Measurements from ENCODE around the gene CNST.

The CNST gene

GRCh38 chr1:246661451-246661850, 95.2 kb downstream of the CNST start:
- TF ChIP-seq, protein P1, sequence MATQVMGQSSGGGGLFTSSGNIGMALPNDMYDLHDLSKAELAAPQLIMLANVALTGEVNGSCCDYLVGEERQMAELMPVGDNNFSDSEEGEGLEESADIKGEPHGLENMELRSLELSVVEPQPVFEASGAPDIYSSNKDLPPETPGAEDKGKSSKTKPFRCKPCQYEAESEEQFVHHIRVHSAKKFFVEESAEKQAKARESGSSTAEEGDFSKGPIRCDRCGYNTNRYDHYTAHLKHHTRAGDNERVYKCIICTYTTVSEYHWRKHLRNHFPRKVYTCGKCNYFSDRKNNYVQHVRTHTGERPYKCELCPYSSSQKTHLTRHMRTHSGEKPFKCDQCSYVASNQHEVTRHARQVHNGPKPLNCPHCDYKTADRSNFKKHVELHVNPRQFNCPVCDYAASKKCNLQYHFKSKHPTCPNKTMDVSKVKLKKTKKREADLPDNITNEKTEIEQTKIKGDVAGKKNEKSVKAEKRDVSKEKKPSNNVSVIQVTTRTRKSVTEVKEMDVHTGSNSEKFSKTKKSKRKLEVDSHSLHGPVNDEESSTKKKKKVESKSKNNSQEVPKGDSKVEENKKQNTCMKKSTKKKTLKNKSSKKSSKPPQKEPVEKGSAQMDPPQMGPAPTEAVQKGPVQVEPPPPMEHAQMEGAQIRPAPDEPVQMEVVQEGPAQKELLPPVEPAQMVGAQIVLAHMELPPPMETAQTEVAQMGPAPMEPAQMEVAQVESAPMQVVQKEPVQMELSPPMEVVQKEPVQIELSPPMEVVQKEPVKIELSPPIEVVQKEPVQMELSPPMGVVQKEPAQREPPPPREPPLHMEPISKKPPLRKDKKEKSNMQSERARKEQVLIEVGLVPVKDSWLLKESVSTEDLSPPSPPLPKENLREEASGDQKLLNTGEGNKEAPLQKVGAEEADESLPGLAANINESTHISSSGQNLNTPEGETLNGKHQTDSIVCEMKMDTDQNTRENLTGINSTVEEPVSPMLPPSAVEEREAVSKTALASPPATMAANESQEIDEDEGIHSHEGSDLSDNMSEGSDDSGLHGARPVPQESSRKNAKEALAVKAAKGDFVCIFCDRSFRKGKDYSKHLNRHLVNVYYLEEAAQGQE (IDR thresholded peaks at IDR 0.05; ENCODE audit: low read depth): no peak
- TF ChIP-seq CREB1 (IDR thresholded peaks at IDR 0.05; ENCODE audit: low read depth) (no peak), MAX (IDR thresholded peaks at IDR 0.05) (no peak), FOXM1 (IDR thresholded peaks at IDR 0.05; ENCODE audit: borderline replicate concordance, low read depth) (no peak), EGR1 (IDR thresholded peaks at IDR 0.05) (no peak), USF1 (IDR thresholded peaks at IDR 0.05) (no peak), EP300 (IDR thresholded peaks at IDR 0.05; ENCODE audit: borderline replicate concordance) (no peak), RAD21 (IDR thresholded peaks at IDR 0.05; ENCODE audit: low read depth) (no peak), NFIC (IDR thresholded peaks at IDR 0.05) (no peak), YY1 (IDR thresholded peaks at IDR 0.05; ENCODE audit: low read depth) (no peak), ZBTB7A (IDR thresholded peaks at IDR 0.05; ENCODE audit: low read depth) (no peak), TEAD4 (IDR thresholded peaks at IDR 0.05) (no peak)

DNA sequence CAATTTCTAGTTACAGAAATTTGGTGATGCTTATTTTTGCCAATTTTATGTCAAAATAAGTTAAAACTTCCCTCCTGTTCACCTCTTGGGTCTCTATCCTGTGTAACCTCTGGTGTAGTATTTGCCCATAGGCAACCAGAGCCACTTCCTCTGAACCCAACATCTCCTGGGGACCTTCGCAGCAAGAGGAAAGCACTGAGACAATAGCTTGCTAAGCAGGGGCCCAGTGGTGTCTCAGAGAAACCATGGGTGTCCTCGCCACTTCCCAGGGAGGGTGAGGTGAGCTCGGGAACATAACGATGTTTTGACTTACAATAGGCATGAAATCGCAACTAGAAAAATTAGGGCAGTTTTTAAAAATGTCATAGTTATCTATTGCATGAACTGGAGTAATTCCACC, 101.5 kb downstream of the CNST start:
- TF ChIP-seq EP300 (IDR thresholded peaks at IDR 0.05; ENCODE audit: borderline replicate concordance) (no peak), NFIC (IDR thresholded peaks at IDR 0.05) (no peak), YY1 (IDR thresholded peaks at IDR 0.05; ENCODE audit: low read depth) (no peak), USF1 (IDR thresholded peaks at IDR 0.05) (no peak), EGR1 (IDR thresholded peaks at IDR 0.05) (no peak), ZBTB7A (IDR thresholded peaks at IDR 0.05; ENCODE audit: low read depth) (no peak), RAD21 (IDR thresholded peaks at IDR 0.05; ENCODE audit: low read depth) (no peak), TEAD4 (IDR thresholded peaks at IDR 0.05) (no peak), CEBPB (IDR thresholded peaks at IDR 0.05) (no peak)

DNA sequence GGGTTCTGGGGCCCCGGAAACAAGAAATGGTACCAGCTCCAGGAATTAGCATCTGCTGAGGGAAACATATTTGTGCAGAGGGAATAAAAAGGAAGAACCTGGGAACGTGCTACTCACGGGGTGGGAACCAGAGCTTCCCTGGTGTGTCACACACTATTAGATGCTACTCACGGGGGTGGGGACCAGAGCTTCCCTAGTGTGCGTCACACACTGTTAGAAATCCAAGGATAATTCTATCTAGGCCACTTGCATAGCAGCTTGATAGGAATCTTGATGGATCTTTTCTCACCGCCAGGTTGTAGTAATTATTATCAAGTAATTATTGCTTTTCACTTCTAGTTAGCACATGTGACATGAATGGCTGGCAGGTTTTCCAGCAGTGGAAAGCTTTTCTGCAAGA, 103.4 kb downstream of the CNST start:
- no peak for TF ChIP-seq NFIC (IDR thresholded peaks at IDR 0.05)
- TF ChIP-seq TAF1 (IDR thresholded peaks at IDR 0.05; ENCODE audit: low read depth): no peak
- TF ChIP-seq TEAD4 (IDR thresholded peaks at IDR 0.05): no peak
- TF ChIP-seq FOXM1 (IDR thresholded peaks at IDR 0.05; ENCODE audit: borderline replicate concordance, low read depth): no peak
- no peak for TF ChIP-seq CEBPB (IDR thresholded peaks at IDR 0.05)
- no peak for TF ChIP-seq YY1 (IDR thresholded peaks at IDR 0.05; ENCODE audit: low read depth)
- no peak for TF ChIP-seq EGR1 (IDR thresholded peaks at IDR 0.05)
- no peak for TF ChIP-seq EP300 (IDR thresholded peaks at IDR 0.05; ENCODE audit: borderline replicate concordance)
- TF ChIP-seq ZBTB7A (IDR thresholded peaks at IDR 0.05; ENCODE audit: low read depth): no peak
- no peak for TF ChIP-seq TCF12 (IDR thresholded peaks at IDR 0.05; ENCODE audit: low read depth)

- TF ChIP-seq FOXM1 (IDR thresholded peaks at IDR 0.05; ENCODE audit: borderline replicate concordance, low read depth): no peak
- TF ChIP-seq YY1 (IDR thresholded peaks at IDR 0.05; ENCODE audit: low read depth): no peak
- TF ChIP-seq EGR1 (IDR thresholded peaks at IDR 0.05): no peak
- TF ChIP-seq RAD21 (IDR thresholded peaks at IDR 0.05; ENCODE audit: low read depth): no peak
- no peak for TF ChIP-seq CREB1 (IDR thresholded peaks at IDR 0.05; ENCODE audit: low read depth)
- TF ChIP-seq TAF1 (IDR thresholded peaks at IDR 0.05; ENCODE audit: low read depth): no peak
- TF ChIP-seq TCF12 (IDR thresholded peaks at IDR 0.05; ENCODE audit: low read depth): no peak
- no peak for TF ChIP-seq USF1 (IDR thresholded peaks at IDR 0.05)
- no peak for TF ChIP-seq NFIC (IDR thresholded peaks at IDR 0.05)
These were observed 107.8 kb downstream of the CNST start for GRCh38 chr1:246674049-246674448.

GRCh38 chr1:246677842-246678241, 111.6 kb downstream of the CNST start:
- TF ChIP-seq FOXM1 (IDR thresholded peaks at IDR 0.05; ENCODE audit: borderline replicate concordance, low read depth): no peak
- no peak for TF ChIP-seq EGR1 (IDR thresholded peaks at IDR 0.05)
- TF ChIP-seq NFIC (IDR thresholded peaks at IDR 0.05): no peak
- TF ChIP-seq CEBPB (IDR thresholded peaks at IDR 0.05): no peak
- TF ChIP-seq CREB1 (IDR thresholded peaks at IDR 0.05; ENCODE audit: low read depth): no peak
- no peak for TF ChIP-seq TEAD4 (IDR thresholded peaks at IDR 0.05)
- no peak for TF ChIP-seq EP300 (IDR thresholded peaks at IDR 0.05; ENCODE audit: borderline replicate concordance)
- TF ChIP-seq USF1 (IDR thresholded peaks at IDR 0.05): no peak
- no peak for TF ChIP-seq RAD21 (IDR thresholded peaks at IDR 0.05; ENCODE audit: low read depth)
- TF ChIP-seq, protein P1 (IDR thresholded peaks at IDR 0.05; ENCODE audit: low read depth): no peak
- TF ChIP-seq TCF12 (IDR thresholded peaks at IDR 0.05; ENCODE audit: low read depth): no peak
- TF ChIP-seq MAX (IDR thresholded peaks at IDR 0.05): no peak
- no peak for TF ChIP-seq ZBTB7A (IDR thresholded peaks at IDR 0.05; ENCODE audit: low read depth)
- no peak for TF ChIP-seq YY1 (IDR thresholded peaks at IDR 0.05; ENCODE audit: low read depth)
- no peak for TF ChIP-seq TAF1 (IDR thresholded peaks at IDR 0.05; ENCODE audit: low read depth)
